GM19397 (cell line): ENCODE data around the gene HS3ST4.
"Not testable (repeated sequence)": the region's sequence is repeated elsewhere in the genome, so short reads cannot be mapped to it uniquely, and the experiment has no call there.

Experiments used
- ATAC-seq: cut with Tn5 transposase; IDR thresholded peaks from one replicate; pipeline ENCODE4 v1.9.1; 2021; ENCODE audit warnings: mild to moderate bottlenecking, moderate library complexity; ENCODE audit not compliant: unreplicated experiment

Gene HS3ST4

GRCh38 chr16:25729188-25729915, 37.6 kb downstream of the HS3ST4 start:
- ATAC-seq: no peak

- ATAC-seq: no peak
These were observed 38.6 kb downstream of the HS3ST4 start for GRCh38 chr16:25730396-25730795.

GRCh38 chr16:25734430-25735385, 42.9 kb downstream of the HS3ST4 start:
- ATAC-seq: no peak

- no peak for ATAC-seq
These were observed 43.9 kb downstream of the HS3ST4 start for GRCh38 chr16:25735645-25736044.

GRCh38 chr16:25747160-25747758, 55.5 kb downstream of the HS3ST4 start:
- ATAC-seq: no peak

GRCh38 chr16:25748092-25748654, 56.4 kb downstream of the HS3ST4 start:
- ATAC-seq: no peak

GRCh38 chr16:25750488-25751216, 58.9 kb downstream of the HS3ST4 start:
- no peak for ATAC-seq

GRCh38 chr16:25751230-25751835, 59.6 kb downstream of the HS3ST4 start:
- ATAC-seq: no peak

- ATAC-seq: no peak
These were observed 72.7 kb downstream of the HS3ST4 start for GRCh38 chr16:25764466-25764865.

- no peak for ATAC-seq
These were observed 79.5 kb downstream of the HS3ST4 start for GRCh38 chr16:25771216-25771615.

GRCh38 chr16:25771812-25772568, 80.2 kb downstream of the HS3ST4 start:
- ATAC-seq: no peak

- not testable (repeated sequence) for ATAC-seq
These were observed 84.5 kb downstream of the HS3ST4 start for GRCh38 chr16:25776214-25776613.

GRCh38 chr16:25783226-25783625, 91.5 kb downstream of the HS3ST4 start:
- no peak for ATAC-seq

GRCh38 chr16:25785361-25785760, 93.6 kb downstream of the HS3ST4 start:
- ATAC-seq: no peak

- ATAC-seq: no peak
These were observed 95.0 kb downstream of the HS3ST4 start for GRCh38 chr16:25786748-25787147.

- no peak for ATAC-seq
These were observed 96.9 kb downstream of the HS3ST4 start for GRCh38 chr16:25788637-25789036.

GRCh38 chr16:25796239-25796638, 104.5 kb downstream of the HS3ST4 start:
- ATAC-seq: no peak

GRCh38 chr16:25798065-25798464, 106.3 kb downstream of the HS3ST4 start:
- no peak for ATAC-seq

GRCh38 chr16:25799816-25800215, 108.1 kb downstream of the HS3ST4 start:
- no peak for ATAC-seq
